ENCODE data around the gene TRPM3. TPM values are rescaled to one million over a fixed set of nuclear protein-coding genes. Genes with fewer than 3 reads are reported as not detected.
"Not testable (repeated sequence)": the region's sequence is repeated elsewhere in the genome, so short reads cannot be mapped to it uniquely, and the experiment has no call there.

TRPM3 gene
- total and polyA plus RNA-seq, 2 experiments from 2014 or later: 0.24 TPM; not detected in 1

GRCh38 chr9:70706797-70707196 lies 414.6 kb downstream of the TRPM3 start:
- not testable (repeated sequence) for H3K4me3 ChIP-seq; H3K4me1 ChIP-seq (ENCODE audit: low read depth); H3K36me3 ChIP-seq; H3K9me3 ChIP-seq (ENCODE audit: low read depth); H3K27ac ChIP-seq; DNase-seq (ENCODE audit: low read depth in 1 of 2, low spot score in 1 of 2); H3K27me3 ChIP-seq

GRCh38 chr9:70701163-70701562 lies 420.3 kb downstream of the TRPM3 start:
- TF ChIP-seq, protein P1, sequence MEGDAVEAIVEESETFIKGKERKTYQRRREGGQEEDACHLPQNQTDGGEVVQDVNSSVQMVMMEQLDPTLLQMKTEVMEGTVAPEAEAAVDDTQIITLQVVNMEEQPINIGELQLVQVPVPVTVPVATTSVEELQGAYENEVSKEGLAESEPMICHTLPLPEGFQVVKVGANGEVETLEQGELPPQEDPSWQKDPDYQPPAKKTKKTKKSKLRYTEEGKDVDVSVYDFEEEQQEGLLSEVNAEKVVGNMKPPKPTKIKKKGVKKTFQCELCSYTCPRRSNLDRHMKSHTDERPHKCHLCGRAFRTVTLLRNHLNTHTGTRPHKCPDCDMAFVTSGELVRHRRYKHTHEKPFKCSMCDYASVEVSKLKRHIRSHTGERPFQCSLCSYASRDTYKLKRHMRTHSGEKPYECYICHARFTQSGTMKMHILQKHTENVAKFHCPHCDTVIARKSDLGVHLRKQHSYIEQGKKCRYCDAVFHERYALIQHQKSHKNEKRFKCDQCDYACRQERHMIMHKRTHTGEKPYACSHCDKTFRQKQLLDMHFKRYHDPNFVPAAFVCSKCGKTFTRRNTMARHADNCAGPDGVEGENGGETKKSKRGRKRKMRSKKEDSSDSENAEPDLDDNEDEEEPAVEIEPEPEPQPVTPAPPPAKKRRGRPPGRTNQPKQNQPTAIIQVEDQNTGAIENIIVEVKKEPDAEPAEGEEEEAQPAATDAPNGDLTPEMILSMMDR (IDR thresholded peaks at IDR 0.05; ENCODE audit: low read depth, low read length): no peak
- no peak overlapping the region for H3K27ac ChIP-seq

GRCh38 chr9:70696694-70697335 lies 424.6 kb downstream of the TRPM3 start:
- H3K4me3 ChIP-seq: no peak overlapping the region
- DNase-seq (ENCODE audit: low read depth in 1 of 2, low spot score in 1 of 2): no peak
- H3K27ac ChIP-seq: no peak overlapping the region
- no peaks in the 10 kb centered on the region for H3K27me3 ChIP-seq
- H3K4me1 ChIP-seq (ENCODE audit: low read depth): peaks cover 9% of the 10 kb centered on the region
- H3K9me3 ChIP-seq (ENCODE audit: low read depth): no peaks in the 10 kb centered on the region
- TF ChIP-seq, protein P1 (IDR thresholded peaks at IDR 0.05; ENCODE audit: low read depth, low read length): no peak
- no peaks in the 10 kb centered on the region for H3K36me3 ChIP-seq

More at GRCh38 chr9:70701163-70701562, 420.3 kb downstream of the TRPM3 start:
- peaks cover 9% of the 10 kb centered on the region for H3K4me1 ChIP-seq (ENCODE audit: low read depth)
- H3K4me3 ChIP-seq: no peak overlapping the region
- H3K27me3 ChIP-seq: no peaks in the 10 kb centered on the region
- H3K36me3 ChIP-seq: no peaks in the 10 kb centered on the region
- no peaks in the 10 kb centered on the region for H3K9me3 ChIP-seq (ENCODE audit: low read depth)
- DNase-seq (ENCODE audit: low read depth in 1 of 2, low spot score in 1 of 2): peak in 1 of 2 donors; percentile 6

GRCh38 chr9:70694758-70695157 lies 426.7 kb downstream of the TRPM3 start:
- no peaks in the 10 kb centered on the region for H3K9me3 ChIP-seq (ENCODE audit: low read depth)
- H3K27me3 ChIP-seq: no peaks in the 10 kb centered on the region
- no peak overlapping the region for H3K4me3 ChIP-seq
- no peaks in the 10 kb centered on the region for H3K4me1 ChIP-seq (ENCODE audit: low read depth)
- TF ChIP-seq, protein P1 (IDR thresholded peaks at IDR 0.05; ENCODE audit: low read depth, low read length): no peak
- no peaks in the 10 kb centered on the region for H3K36me3 ChIP-seq
- H3K27ac ChIP-seq: no peak overlapping the region
- DNase-seq (ENCODE audit: low read depth in 1 of 2, low spot score in 1 of 2): no peak

DNA sequence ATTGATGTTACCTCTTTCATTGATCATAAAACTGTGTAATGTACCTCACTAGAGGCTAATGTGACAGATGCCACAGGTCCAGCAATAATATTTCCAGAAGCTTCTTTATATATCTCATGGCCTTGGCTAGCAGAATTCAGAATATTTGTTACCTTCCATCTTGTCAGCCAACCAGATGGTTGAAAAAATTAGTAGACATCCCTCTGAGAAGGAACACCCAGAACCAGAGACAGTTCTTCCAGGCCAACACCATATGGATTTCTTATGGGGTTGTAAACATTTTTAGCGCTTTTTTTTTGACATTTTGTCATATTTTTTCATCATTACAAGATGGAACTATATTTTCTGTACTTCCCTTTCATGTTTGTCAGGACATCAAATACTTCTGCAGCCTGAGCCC lies 428.2 kb downstream of the TRPM3 start:
- no peaks in the 10 kb centered on the region for H3K27me3 ChIP-seq
- H3K36me3 ChIP-seq: no peaks in the 10 kb centered on the region
- H3K27ac ChIP-seq: no peak overlapping the region
- H3K4me3 ChIP-seq: no peak overlapping the region
- no peaks in the 10 kb centered on the region for H3K4me1 ChIP-seq (ENCODE audit: low read depth)
- no peaks in the 10 kb centered on the region for H3K9me3 ChIP-seq (ENCODE audit: low read depth)
- TF ChIP-seq, protein P1 (IDR thresholded peaks at IDR 0.05; ENCODE audit: low read depth, low read length): no peak
- no peak for DNase-seq (ENCODE audit: low read depth in 1 of 2, low spot score in 1 of 2)

DNA sequence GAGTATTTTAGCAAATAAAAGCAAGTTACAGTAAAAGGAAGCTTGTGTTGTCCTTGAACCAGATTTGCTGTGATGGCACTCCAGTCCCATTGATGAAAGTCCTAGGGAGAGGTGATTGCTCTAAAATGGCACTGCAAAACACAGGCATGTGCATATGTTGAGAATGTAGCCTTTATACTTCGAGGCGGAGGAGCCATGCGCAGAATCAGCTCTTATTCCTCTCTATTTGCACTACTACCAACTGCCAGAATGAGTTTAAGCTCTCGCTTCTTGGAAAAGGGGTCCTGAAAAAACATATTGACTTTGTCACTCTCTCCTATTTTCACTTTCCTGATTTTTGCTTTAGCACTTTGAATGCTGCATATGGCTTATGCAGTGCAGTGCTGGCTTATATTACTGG lies 429.0 kb downstream of the TRPM3 start:
- H3K9me3 ChIP-seq (ENCODE audit: low read depth): no peaks in the 10 kb centered on the region
- no peaks in the 10 kb centered on the region for H3K4me1 ChIP-seq (ENCODE audit: low read depth)
- H3K4me3 ChIP-seq: no peak overlapping the region
- TF ChIP-seq, protein P1 (IDR thresholded peaks at IDR 0.05; ENCODE audit: low read depth, low read length): no peak
- H3K36me3 ChIP-seq: no peaks in the 10 kb centered on the region
- no peak for DNase-seq (ENCODE audit: low read depth in 1 of 2, low spot score in 1 of 2)
- no peaks in the 10 kb centered on the region for H3K27me3 ChIP-seq
- H3K27ac ChIP-seq: no peak overlapping the region
